ENCODE results near the gene ATP2C1.

The ATP2C1 gene

GRCh38 chr3:131020122-131020693 is 126.3 kb downstream of the ATP2C1 start:
- no peaks in the 10 kb centered on the region for H3K27me3 ChIP-seq (ENCODE audit: insufficient read depth, low read length)
- no peak overlapping the region for H2BK12ac ChIP-seq (ENCODE audit: low read length)
- no peak overlapping the region for H2BK120ac ChIP-seq (ENCODE audit: insufficient read depth, low read length, poor library complexity)
- no peaks in the 10 kb centered on the region for H3K79me2 ChIP-seq (ENCODE audit: control insufficient read depth, insufficient read depth, low read length, poor library complexity)
- H3K4ac ChIP-seq (ENCODE audit: low read depth, low read length) = no peak overlapping the region
- H3K18ac ChIP-seq (ENCODE audit: low read length) = no peak overlapping the region
- no peaks in the 10 kb centered on the region for H3K79me1 ChIP-seq (ENCODE audit: low read length)
- no peak overlapping the region for H3K9ac ChIP-seq (ENCODE audit: low read length)
- no peak overlapping the region for H4K8ac ChIP-seq (ENCODE audit: low read depth, low read length)
- no peak overlapping the region for H3K27ac ChIP-seq (ENCODE audit: low read depth, low read length)
- no peak overlapping the region for H3K14ac ChIP-seq (ENCODE audit: low read length)
- H2AFZ ChIP-seq (ENCODE audit: insufficient read depth, low read length, poor library complexity) = no peak overlapping the region
- no peaks in the 10 kb centered on the region for H3K4me1 ChIP-seq (ENCODE audit: control insufficient read depth in 1 of 2, insufficient read depth in 2 of 2, low read length in 2 of 2)
- H2AK5ac ChIP-seq (ENCODE audit: low read length) = no peak overlapping the region
- no peak overlapping the region for H3K4me3 ChIP-seq (ENCODE audit: low read depth, low read length)
- H3K9me3 ChIP-seq (ENCODE audit: insufficient read depth, low read depth, low read length) = no peaks in the 10 kb centered on the region
- no peak overlapping the region for H2BK5ac ChIP-seq (ENCODE audit: low read depth, low read length, poor library complexity)
- DNase-seq = no peak
- H3K23ac ChIP-seq (ENCODE audit: low read length) = no peak overlapping the region
- no peak overlapping the region for H3K4me2 ChIP-seq (ENCODE audit: low read length)
- WGBS (ENCODE audit: extremely low coverage, insufficient coverage, insufficient read length) = no CpG with 5 or more reads among the region's 5 CpGs
- peaks cover 2 to 9% of the 10 kb centered on the region in 2 experiments for H3K36me3 ChIP-seq (ENCODE audit: control insufficient read depth in 1 of 2, insufficient read depth in 2 of 2, low read length in 2 of 2)
- no peak overlapping the region for H4K12ac ChIP-seq (ENCODE audit: low read depth, low read length)
- H4K91ac ChIP-seq (ENCODE audit: low read depth, low read length) = no peak overlapping the region

- WGBS (ENCODE audit: extremely low coverage, insufficient coverage, insufficient read length) = no CpG with 5 or more reads among the region's 1 CpG
- H3K18ac ChIP-seq (ENCODE audit: low read length) = no peak overlapping the region
These were observed 131.7 kb downstream of the ATP2C1 start for GRCh38 chr3:131025539-131025938.

GRCh38 chr3:131026321-131027151 is 132.7 kb downstream of the ATP2C1 start, which contains the start of the genes ASTE1 and NEK11:
ASTE1 (minus strand) TSS chr3:131026825; CDS start chr3:131025306, 1,519 bp downstream.
NEK11 (plus strand) TSS chr3:131026877; CDS start chr3:131029709, 2,832 bp downstream.
- peak within 1 kb of the TSS; percentile 74 for H2BK120ac ChIP-seq (ENCODE audit: insufficient read depth, low read length, poor library complexity)
- H4K91ac ChIP-seq (ENCODE audit: low read depth, low read length) = peak within 1 kb of the TSS; percentile 84
- H3K14ac ChIP-seq (ENCODE audit: low read length) = peak within 1 kb of the TSS; percentile 83
- peaks cover 0 to 2% of the 10 kb centered on the region in 2 experiments for H3K36me3 ChIP-seq (ENCODE audit: control insufficient read depth in 1 of 2, insufficient read depth in 2 of 2, low read length in 2 of 2)
- peaks cover 14% of the 10 kb centered on the region for H3K79me1 ChIP-seq (ENCODE audit: low read length)
- H2AFZ ChIP-seq (ENCODE audit: insufficient read depth, low read length, poor library complexity) = peak within 1 kb of the TSS; percentile 94
- H3K27me3 ChIP-seq (ENCODE audit: insufficient read depth, low read length) = no peaks in the 10 kb centered on the region
- H3K4me1 ChIP-seq (ENCODE audit: control insufficient read depth in 1 of 2, insufficient read depth in 2 of 2, low read length in 2 of 2) = peaks cover 4 to 10% of the 10 kb centered on the region in 2 experiments
- H3K27ac ChIP-seq (ENCODE audit: low read depth, low read length) = peak within 1 kb of the TSS; percentile 40
- peak within 1 kb of the TSS; percentile 57 for H4K12ac ChIP-seq (ENCODE audit: low read depth, low read length)
- peak within 1 kb of the TSS; percentile 89 for H2AK5ac ChIP-seq (ENCODE audit: low read length)
- H3K23ac ChIP-seq (ENCODE audit: low read length) = no peak within 1 kb of the TSS
- H3K4ac ChIP-seq (ENCODE audit: low read depth, low read length) = peak within 1 kb of the TSS; percentile 74
- H3K9me3 ChIP-seq (ENCODE audit: insufficient read depth, low read depth, low read length) = no peaks in the 10 kb centered on the region
- H4K8ac ChIP-seq (ENCODE audit: low read depth, low read length) = peak within 1 kb of the TSS; percentile 83
- H3K79me2 ChIP-seq (ENCODE audit: control insufficient read depth, insufficient read depth, low read length, poor library complexity) = peaks cover 5% of the 10 kb centered on the region
- peak; percentile 94 to 96 for DNase-seq
- peak within 1 kb of the TSS; percentile 79 for H2BK12ac ChIP-seq (ENCODE audit: low read length)
- H3K4me3 ChIP-seq (ENCODE audit: low read depth, low read length) = peak within 1 kb of the TSS; percentile 78
- peak within 1 kb of the TSS; percentile 77 for H3K4me2 ChIP-seq (ENCODE audit: low read length)
- peak within 1 kb of the TSS; percentile 84 for H2BK5ac ChIP-seq (ENCODE audit: low read depth, low read length, poor library complexity)
- H3K9ac ChIP-seq (ENCODE audit: low read length) = peak within 1 kb of the TSS; percentile 61
- WGBS (ENCODE audit: extremely low coverage, insufficient coverage, insufficient read length) = no CpG with 5 or more reads among the region's 56 CpGs
- H3K18ac ChIP-seq (ENCODE audit: low read length) = peak within 1 kb of the TSS; percentile 90

More at GRCh38 chr3:131025539-131025938, 131.7 kb downstream of the ATP2C1 start:
- Histone ChIP-seq H3K27me3 (ENCODE audit: insufficient read depth, low read length) (no peaks in the 10 kb centered on the region), H3K23ac (ENCODE audit: low read length) (no peak overlapping the region), H4K8ac (ENCODE audit: low read depth, low read length) (no peak overlapping the region), H3K14ac (ENCODE audit: low read length) (no peak overlapping the region), H2BK12ac (ENCODE audit: low read length) (no peak overlapping the region), H3K4me2 (ENCODE audit: low read length) (no peak overlapping the region), H2BK120ac (ENCODE audit: insufficient read depth, low read length, poor library complexity) (no peak overlapping the region), H3K36me3 (ENCODE audit: control insufficient read depth in 1 of 2, insufficient read depth in 2 of 2, low read length in 2 of 2) (peaks cover 0 to 2% of the 10 kb centered on the region in 2 experiments), H3K9me3 (ENCODE audit: insufficient read depth, low read depth, low read length) (no peaks in the 10 kb centered on the region), H3K79me2 (ENCODE audit: control insufficient read depth, insufficient read depth, low read length, poor library complexity) (peaks cover 5% of the 10 kb centered on the region), H3K9ac (ENCODE audit: low read length) (no peak overlapping the region), H3K79me1 (ENCODE audit: low read length) (peaks cover 14% of the 10 kb centered on the region), H3K4me1 (ENCODE audit: control insufficient read depth in 1 of 2, insufficient read depth in 2 of 2, low read length in 2 of 2) (peaks cover 4 to 10% of the 10 kb centered on the region in 2 experiments), H2BK5ac (ENCODE audit: low read depth, low read length, poor library complexity) (no peak overlapping the region), H4K12ac (ENCODE audit: low read depth, low read length) (no peak overlapping the region), H3K27ac (ENCODE audit: low read depth, low read length) (no peak overlapping the region), H4K91ac (ENCODE audit: low read depth, low read length) (no peak overlapping the region), H3K4me3 (ENCODE audit: low read depth, low read length) (no peak overlapping the region), H3K4ac (ENCODE audit: low read depth, low read length) (no peak overlapping the region), H2AFZ (ENCODE audit: insufficient read depth, low read length, poor library complexity) (no peak overlapping the region), H2AK5ac (ENCODE audit: low read length) (no peak overlapping the region)
- DNase-seq = no peak

- Histone ChIP-seq H3K23ac (ENCODE audit: low read length) (no peak overlapping the region), H3K36me3 (ENCODE audit: control insufficient read depth in 1 of 2, insufficient read depth in 2 of 2, low read length in 2 of 2) (peaks cover 0 to 2% of the 10 kb centered on the region in 2 experiments), H4K12ac (ENCODE audit: low read depth, low read length) (no peak overlapping the region), H4K8ac (ENCODE audit: low read depth, low read length) (no peak overlapping the region), H2AFZ (ENCODE audit: insufficient read depth, low read length, poor library complexity) (no peak overlapping the region), H3K4me1 (ENCODE audit: control insufficient read depth in 1 of 2, insufficient read depth in 2 of 2, low read length in 2 of 2) (peaks cover 4 to 10% of the 10 kb centered on the region in 2 experiments), H2AK5ac (ENCODE audit: low read length) (no peak overlapping the region), H3K9me3 (ENCODE audit: insufficient read depth, low read depth, low read length) (no peaks in the 10 kb centered on the region), H3K9ac (ENCODE audit: low read length) (no peak overlapping the region), H3K79me1 (ENCODE audit: low read length) (peaks cover 14% of the 10 kb centered on the region), H3K14ac (ENCODE audit: low read length) (no peak overlapping the region), H3K4me2 (ENCODE audit: low read length) (no peak overlapping the region), H4K91ac (ENCODE audit: low read depth, low read length) (no peak overlapping the region), H2BK5ac (ENCODE audit: low read depth, low read length, poor library complexity) (no peak overlapping the region), H3K4ac (ENCODE audit: low read depth, low read length) (no peak overlapping the region), H2BK120ac (ENCODE audit: insufficient read depth, low read length, poor library complexity) (no peak overlapping the region), H3K27me3 (ENCODE audit: insufficient read depth, low read length) (no peaks in the 10 kb centered on the region), H3K27ac (ENCODE audit: low read depth, low read length) (no peak overlapping the region), H2BK12ac (ENCODE audit: low read length) (no peak overlapping the region), H3K79me2 (ENCODE audit: control insufficient read depth, insufficient read depth, low read length, poor library complexity) (peaks cover 5% of the 10 kb centered on the region), H3K4me3 (ENCODE audit: low read depth, low read length) (no peak overlapping the region), H3K18ac (ENCODE audit: low read length) (no peak overlapping the region)
- whole genome bisulfite sequencing (ENCODE audit: extremely low coverage, insufficient coverage, insufficient read length) = no CpG with 5 or more reads among the region's 3 CpGs
- no peak for DNase-seq
These were observed 135.0 kb downstream of the ATP2C1 start for GRCh38 chr3:131028844-131029243.

Data from trophoblast cell (in vitro differentiated cells and primary cell).